A172 (cell line): ENCODE results near the gene OPCML. TPM values are rescaled to one million over a fixed set of nuclear protein-coding genes. Genes with fewer than 3 reads are reported as not detected.
A peak's percentile ranks its signal among the peaks of the same experiment; 100 is the strongest.

Experiments used
- DNase-seq: peaks from one replicate; pipeline ENCODE4 v3.0.0-alpha.2; 2015; ENCODE audit warnings: low spot score
- total RNA-seq: library from RNA; depleted of rRNA; stranded (reverse); fragments of >200 nt; shearing (Covaris generic); gene quantifications from 2 replicates; pipeline ENCODE4 v1.2.3, GENCODE V29; 2014

OPCML gene
- total RNA-seq, 1 experiment from 2014 or later = not detected

DNA sequence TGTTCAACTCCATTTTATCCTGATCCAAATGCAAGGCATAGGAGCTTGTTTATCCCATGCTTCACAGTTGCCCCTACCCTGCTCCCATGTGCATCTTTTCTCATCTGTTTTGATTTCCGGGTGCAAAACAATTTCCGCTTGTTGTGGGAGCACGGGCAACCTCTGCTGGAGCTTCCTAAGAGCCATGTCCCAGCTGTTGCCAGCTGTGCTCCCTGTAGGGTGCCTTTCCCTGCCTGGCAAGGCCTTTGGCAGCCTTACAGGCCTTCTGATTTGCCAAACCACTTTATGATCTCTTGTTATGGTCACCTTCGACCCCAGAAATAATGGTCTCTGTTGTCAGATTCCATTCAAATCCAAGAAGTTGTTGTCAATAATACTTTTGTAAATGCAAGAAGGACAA lies 1038.5 kb downstream of the OPCML start:
- no peak for DNase-seq

- DNase-seq = peak; percentile 1
Observed at GRCh38 chr11:132490978-132491377, 1041.3 kb downstream of the OPCML start.

DNA sequence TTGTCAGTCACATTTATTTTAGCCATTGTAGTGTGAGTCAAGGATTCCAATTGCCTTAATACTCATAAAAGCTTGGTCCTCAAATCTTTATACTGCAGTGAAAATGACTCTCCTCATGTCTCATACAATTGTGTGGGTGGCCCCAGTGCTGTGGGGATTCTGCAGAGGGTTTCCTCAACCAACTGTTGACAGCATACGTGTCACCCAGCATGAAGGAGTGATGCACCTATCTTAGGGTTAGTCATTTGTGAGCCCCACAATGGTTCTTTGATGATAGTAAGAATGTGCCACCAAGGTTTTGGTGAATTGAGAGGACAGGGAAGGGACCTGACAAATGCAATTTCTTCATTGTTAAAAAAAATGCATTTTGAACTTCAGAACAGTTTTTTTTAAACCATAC lies 1046.2 kb downstream of the OPCML start:
- DNase-seq = no peak

- no peak for DNase-seq
Observed at GRCh38 chr11:132475026-132475425, 1057.3 kb downstream of the OPCML start.

GRCh38 chr11:132472411-132473172 lies 1059.7 kb downstream of the OPCML start:
- DNase-seq = no peak

DNA sequence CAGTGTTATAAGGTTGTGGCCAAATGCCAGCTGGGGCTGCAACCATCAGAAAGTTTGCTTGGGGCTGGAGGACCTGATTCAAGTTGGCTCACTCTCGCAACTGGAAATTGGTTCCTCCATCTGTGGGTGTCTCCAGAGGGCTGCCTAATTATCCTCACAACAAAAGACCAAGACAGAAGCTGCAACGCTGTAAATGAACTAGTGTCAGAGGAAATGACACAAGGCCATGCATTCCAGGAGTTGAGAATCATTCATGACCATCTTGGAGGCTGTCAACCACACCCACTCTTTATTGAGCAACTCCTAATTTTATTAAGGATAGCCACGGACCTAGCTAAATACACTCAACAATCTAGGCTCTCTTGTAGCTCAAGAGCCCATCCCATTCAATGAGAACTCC lies 1060.8 kb downstream of the OPCML start:
- no peak for DNase-seq

DNA sequence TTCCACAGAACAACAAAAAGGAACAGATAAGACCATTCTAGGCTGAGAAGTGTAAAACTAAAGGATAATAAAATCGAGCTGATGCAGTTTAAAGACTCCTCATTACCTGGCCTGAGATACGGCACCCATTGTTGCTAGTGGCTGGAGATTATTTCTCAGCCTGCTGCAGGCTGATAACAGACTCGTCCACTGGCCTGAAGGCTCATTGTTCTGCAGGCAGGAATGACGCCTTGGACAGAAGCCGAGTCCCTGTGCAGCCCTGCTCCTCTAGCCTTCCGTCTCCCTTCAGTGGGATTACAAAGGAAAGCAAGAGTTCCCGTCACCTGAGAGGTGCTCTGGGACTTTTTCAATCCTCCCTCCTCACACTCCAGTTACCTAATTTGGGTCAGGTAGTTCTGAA lies 1065.3 kb downstream of the OPCML start:
- no peak for DNase-seq

DNA sequence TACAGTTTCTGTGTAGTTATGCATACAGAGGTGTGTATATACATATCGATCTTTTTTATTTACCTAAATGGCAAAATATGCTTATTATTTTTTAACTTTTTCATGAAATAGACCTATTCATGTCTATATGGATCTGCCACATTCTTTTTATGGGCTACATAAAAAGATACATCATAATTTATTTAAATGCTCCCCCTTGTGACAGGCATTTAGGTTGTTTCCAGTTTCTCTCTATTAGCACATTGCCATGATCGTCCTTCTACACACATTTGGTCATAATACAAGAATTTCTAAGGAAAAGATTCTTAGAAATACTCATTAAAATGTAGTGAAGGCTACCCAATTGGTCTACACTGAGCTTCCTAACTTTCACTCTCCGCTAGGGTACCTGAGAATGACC lies 1067.4 kb downstream of the OPCML start:
- DNase-seq = no peak

- no peak for DNase-seq
Observed at GRCh38 chr11:132464003-132464342, 1068.3 kb downstream of the OPCML start.

DNA sequence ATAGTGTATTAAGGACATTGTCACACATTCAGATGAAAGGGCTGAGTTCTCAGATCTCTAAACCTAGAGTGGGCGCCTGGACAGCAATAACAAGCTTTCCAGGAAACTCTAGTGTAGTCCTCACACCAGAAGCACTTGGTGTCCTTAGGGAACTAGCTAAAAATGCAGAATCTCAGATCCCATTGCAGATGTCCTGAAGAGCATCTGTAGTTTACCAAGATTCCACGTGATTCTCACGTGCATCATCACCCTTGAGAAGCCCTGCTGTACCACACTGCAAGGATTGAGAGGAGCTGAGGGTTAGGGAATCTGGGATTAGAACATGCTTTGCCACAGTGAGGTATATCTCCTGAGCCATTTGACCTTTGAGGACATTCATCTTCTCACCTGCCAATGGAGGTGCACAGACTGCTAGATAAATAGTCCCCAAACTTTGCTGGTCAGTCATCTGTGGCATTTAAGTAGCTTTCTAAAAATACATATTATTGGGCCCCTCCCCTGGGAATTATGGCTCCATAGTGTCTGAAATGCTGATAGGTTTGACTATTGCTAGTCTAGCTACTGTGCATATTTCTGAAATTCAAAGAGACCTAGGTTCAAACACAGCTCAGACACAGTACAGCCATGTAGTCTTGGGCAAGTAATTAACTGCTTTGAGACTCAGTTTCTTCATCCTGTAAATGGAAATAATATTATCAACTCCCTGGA lies 1068.9 kb downstream of the OPCML start:
- DNase-seq = no peak

DNA sequence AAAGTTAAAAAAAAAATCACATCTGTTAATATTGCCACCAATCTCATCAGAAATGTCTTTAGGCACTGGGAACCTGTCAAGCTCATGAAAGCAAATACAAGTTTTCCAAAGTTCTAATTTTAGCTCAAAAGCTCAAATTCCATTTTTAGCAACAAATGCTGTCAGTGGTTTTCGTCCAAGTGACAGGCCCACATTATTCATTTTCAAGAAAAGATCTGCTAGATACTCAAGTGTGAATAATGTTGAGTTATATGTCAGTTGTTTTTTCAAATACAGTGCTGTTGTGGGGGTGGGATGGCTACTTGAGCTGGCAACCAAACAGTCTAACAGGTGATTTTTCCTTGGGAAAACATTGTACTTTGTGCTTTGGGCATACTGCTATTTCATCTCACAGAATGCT lies 1072.6 kb downstream of the OPCML start:
- DNase-seq = no peak

DNA sequence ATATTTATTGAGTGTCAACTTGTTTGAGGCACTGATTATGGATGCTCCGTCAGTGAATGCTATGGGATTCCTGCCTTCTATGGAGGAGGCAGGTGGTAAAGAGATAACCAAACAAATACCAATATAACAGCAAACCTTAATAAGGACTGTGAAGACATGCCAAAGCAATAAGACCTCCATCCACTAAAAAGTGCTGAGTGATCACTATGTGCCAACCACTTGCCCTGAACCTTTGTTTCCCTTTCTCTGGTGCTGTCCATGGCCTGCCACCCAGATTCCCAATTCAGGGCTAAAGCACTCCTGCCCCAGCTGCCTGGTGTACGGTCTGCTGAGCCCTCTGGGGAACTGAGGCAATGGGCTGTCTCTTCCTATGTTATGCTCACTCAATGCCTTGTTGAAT lies 1074.9 kb downstream of the OPCML start:
- no peak for DNase-seq

- no peak for DNase-seq
Observed at GRCh38 chr11:132456751-132457328, 1075.5 kb downstream of the OPCML start.

- no peak for DNase-seq
Observed at GRCh38 chr11:132455044-132455443, 1077.3 kb downstream of the OPCML start.

GRCh38 chr11:132453406-132453805 lies 1078.9 kb downstream of the OPCML start:
- no peak for DNase-seq

DNA sequence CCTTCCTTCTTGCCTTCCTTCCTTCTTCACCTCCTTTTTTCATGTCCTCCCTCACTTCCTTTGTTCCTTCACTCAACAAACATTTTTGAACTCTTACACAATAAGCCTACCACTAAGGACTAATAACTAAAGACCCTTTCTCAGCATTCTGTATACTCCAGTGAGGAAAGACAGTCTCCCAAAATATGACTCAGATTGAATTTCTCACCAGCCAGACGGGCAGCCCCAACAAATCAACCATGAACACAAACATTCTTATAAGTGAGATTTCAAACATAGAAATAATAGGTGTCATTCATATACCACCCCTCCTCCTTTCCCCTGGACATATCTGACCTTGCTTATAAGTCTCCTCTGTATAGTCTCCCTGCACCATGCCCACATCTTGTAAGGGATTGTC lies 1079.7 kb downstream of the OPCML start:
- DNase-seq = no peak

DNA sequence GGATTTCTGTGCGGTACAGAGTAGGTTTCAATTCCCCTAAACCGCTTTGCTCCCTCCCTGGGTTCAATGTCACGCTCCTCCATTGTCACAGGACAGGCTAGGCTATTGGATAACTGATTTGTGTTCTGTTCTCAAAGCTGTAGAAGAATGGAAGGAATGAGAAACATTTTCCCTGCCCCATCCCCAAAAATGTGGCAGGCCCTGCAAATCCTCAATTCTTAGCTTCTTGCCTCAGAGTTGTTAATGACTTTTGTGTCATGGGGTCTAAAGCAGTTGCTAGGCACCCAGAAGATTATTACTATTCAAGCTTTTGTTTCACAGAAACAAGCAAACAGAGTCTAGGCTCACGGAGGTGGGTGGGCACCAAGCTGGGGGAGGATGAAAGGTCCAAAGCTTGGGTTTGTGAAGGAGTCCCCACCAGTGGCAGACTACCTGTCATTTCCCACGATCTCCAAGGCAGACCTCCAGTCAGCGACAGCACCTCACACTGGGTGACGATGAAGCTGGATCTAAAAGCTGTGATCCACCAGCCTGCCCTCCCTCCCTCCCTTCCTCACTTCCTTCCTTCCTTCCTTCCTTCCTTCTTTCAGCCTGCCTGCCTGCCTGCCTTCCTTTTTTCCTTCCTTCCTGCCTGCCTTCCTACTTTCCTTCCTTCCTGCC lies 1080.2 kb downstream of the OPCML start:
- DNase-seq = no peak

GRCh38 chr11:132450631-132451030 lies 1081.7 kb downstream of the OPCML start:
- DNase-seq = no peak

DNA sequence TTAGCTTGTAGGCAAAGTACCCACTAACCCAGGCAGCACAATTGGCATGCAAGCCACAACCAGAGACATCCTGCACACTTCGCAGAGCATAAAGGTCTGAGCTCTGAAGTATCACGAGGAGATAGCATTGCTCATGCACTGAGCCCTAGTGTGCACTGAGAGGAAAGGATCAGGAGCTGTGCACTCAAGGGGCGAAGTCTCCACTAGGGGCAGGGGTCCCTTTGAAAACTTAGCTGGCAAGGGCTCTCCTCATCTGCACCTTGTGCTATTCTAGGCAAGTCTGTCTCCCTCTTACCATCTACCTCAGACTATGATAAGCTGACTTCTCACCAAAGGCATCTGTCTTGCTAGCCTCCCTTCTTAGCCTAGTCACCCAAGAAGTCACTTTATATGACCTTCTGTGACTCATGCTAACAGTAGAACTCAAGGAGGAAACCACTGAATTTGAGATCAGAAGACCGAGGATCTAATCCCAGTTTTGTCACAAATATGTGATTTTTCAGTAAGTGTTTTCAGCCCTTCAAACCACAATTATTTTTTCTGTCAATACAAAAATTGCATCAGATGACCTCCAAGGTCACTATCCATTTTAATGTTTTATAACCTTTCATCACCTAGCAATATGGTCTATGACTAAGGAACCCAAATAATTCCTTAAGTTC lies 1083.8 kb downstream of the OPCML start:
- DNase-seq = peak; percentile 69

GRCh38 chr11:132447761-132448160 lies 1084.5 kb downstream of the OPCML start:
- no peak for DNase-seq

DNA sequence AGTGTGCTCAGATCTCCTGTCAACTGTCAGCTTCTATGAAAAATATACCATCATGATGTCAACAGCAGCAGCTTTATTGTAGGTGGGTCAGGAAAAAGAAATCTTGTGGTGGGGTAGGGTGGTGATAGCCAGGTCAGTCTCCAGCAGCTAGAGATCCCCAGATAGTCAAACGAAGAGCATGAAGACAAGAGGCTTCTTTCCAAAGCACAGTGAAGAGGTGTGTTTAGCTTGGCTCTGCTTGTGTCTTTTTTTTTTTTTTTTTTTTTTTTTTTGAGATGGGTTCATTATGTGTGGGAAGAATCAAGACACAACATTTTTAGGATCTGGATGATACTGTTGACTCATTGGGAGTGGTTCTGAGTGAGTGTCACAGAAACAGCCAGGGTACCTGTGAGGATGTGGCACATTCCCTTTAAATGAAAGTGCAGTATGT lies 1086.4 kb downstream of the OPCML start:
- peak; percentile 15 for DNase-seq

- DNase-seq = no peak
Observed at GRCh38 chr11:132444911-132445310, 1087.4 kb downstream of the OPCML start.
